Right lobe of liver (tissue), 4 donors: ENCODE measurements around the gene SH2D3A.

Experiments
- POLR2A ChIP-seq: fragments of 450-650 bp; IDR thresholded peaks from one replicate; pipeline ENCODE4 v1.6.1; 2017; ENCODE audit warnings: antibody characterized with exemption, mild to moderate bottlenecking
- TF ChIP-seq, protein P1 (sequence below), 4 donors: fragments of 200-600 bp in 3 of 4; fragments of 450-650 bp in 1 of 4; IDR thresholded peaks; one replicate each; pipeline versions ENCODE4 v1.5.1 to v1.8.0; 2016 to 2022; ENCODE audit warnings: antibody characterized with exemption in 4 of 4, mild to moderate bottlenecking in 2 of 4
- donor health status: DM: no; HTN: no; CAD: no.
- donor health status: DM: no; HTN: no; CAD: no.
- donor health status: DM: no; HTN: yes; CAD: no.

DNA sequence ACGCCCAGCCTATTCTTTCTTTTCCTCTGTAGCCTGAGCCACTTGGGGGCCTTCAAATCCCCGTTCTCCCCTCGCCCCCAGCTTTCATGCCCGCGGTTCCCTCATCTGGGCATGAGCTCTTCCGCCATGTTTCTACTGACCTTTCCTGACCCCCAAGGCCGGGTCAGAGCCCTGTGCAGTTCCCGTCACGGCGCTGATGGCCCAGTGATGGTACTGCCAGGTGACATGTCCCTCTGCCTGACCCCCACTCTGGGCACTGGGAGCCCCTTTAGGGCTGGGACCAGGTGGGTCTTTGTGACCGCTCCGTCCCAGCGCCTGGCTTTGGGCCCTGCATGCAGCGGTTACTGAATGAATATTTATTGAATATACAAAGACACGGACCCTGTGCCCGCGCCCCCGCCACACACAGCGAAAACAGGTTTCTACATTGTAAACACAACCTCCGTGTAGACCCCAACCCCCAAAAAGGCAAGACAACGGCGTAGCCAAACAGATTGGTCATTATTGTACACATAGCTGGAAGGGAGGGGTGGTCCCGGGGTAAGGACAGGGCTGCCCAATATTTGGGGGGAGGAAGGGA is 37.6 kb downstream of the SH2D3A start:
- TF ChIP-seq, protein P1, sequence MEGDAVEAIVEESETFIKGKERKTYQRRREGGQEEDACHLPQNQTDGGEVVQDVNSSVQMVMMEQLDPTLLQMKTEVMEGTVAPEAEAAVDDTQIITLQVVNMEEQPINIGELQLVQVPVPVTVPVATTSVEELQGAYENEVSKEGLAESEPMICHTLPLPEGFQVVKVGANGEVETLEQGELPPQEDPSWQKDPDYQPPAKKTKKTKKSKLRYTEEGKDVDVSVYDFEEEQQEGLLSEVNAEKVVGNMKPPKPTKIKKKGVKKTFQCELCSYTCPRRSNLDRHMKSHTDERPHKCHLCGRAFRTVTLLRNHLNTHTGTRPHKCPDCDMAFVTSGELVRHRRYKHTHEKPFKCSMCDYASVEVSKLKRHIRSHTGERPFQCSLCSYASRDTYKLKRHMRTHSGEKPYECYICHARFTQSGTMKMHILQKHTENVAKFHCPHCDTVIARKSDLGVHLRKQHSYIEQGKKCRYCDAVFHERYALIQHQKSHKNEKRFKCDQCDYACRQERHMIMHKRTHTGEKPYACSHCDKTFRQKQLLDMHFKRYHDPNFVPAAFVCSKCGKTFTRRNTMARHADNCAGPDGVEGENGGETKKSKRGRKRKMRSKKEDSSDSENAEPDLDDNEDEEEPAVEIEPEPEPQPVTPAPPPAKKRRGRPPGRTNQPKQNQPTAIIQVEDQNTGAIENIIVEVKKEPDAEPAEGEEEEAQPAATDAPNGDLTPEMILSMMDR (IDR thresholded peaks at IDR 0.05) = no peak
- TF ChIP-seq POLR2A = no peak
